ENCODE results near the gene BBS9.

DNA sequence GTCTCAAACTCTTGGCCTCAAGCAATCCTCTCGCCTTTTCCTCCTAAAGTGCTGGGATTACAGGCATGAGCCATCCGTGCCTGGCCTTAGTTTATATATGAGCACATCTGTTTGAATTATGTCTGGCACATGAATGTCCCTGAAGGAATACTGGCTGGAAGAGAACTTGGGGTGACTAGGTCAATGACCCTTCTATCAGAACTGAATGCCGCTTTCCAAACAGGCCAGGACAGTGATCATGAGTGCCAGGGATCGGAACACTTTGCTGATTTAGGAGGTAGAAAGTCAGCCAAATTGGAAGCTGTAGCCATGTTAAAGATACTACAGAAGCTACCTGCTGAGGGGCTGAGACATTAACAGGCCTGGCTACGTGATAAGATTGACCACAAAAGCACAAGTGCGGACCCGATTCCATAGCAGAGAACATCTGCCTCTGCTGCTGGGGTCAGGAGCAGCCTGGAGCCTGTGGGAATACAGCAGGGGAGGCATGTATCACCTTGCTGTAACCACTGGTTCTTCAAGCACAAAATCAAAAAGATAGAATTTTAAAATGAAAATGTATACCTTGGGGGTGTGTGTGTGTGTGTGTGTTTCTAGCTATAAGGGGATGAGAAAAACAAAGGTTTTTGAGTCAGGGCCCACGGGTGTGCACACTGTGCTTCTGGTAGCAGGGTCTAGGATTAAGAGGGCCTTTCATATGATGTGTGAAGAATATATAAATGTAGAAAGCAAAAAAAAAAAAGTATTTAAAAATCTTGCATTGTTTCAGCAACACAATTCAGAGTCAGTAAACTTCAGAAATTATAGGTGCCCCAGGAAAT is 293.7 kb downstream of the BBS9 start:
- TF ChIP-seq, protein P1, sequence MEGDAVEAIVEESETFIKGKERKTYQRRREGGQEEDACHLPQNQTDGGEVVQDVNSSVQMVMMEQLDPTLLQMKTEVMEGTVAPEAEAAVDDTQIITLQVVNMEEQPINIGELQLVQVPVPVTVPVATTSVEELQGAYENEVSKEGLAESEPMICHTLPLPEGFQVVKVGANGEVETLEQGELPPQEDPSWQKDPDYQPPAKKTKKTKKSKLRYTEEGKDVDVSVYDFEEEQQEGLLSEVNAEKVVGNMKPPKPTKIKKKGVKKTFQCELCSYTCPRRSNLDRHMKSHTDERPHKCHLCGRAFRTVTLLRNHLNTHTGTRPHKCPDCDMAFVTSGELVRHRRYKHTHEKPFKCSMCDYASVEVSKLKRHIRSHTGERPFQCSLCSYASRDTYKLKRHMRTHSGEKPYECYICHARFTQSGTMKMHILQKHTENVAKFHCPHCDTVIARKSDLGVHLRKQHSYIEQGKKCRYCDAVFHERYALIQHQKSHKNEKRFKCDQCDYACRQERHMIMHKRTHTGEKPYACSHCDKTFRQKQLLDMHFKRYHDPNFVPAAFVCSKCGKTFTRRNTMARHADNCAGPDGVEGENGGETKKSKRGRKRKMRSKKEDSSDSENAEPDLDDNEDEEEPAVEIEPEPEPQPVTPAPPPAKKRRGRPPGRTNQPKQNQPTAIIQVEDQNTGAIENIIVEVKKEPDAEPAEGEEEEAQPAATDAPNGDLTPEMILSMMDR (IDR thresholded peaks at IDR 0.05), result no peak
- TF ChIP-seq POLR2A (IDR thresholded peaks at IDR 0.05), result no peak

All from right lobe of liver (tissue), 4 donors.